HFFc6 (cell line): ENCODE data around the gene KNDC1. TPM values are rescaled to one million over a fixed set of nuclear protein-coding genes. Genes with fewer than 3 reads are reported as not detected.

Experiments used
- DNase-seq: peaks from one replicate; pipeline ENCODE4 v3.0.0-alpha.2; 2018
- H3K27ac Mint-ChIP-seq: 2 replicates; pipeline ENCODE4 v1.8.0; 2020; ENCODE audit warnings: mild to moderate bottlenecking, mixed read lengths
- H3K27me3 Mint-ChIP-seq: 2 replicates; pipeline ENCODE4 v1.8.0; 2021; ENCODE audit warnings: mild to moderate bottlenecking, moderate library complexity, mixed read lengths; ENCODE audit not compliant: insufficient read depth
- H3K36me3 Mint-ChIP-seq: 2 replicates; pipeline ENCODE4 v1.8.0; 2021; ENCODE audit warnings: low read depth, mixed read lengths
- H3K4me1 Mint-ChIP-seq: 2 replicates; pipeline ENCODE4 v1.8.0; 2020; ENCODE audit warnings: low read depth, mixed read lengths
- H3K4me3 Mint-ChIP-seq: 2 replicates; pipeline ENCODE4 v1.8.0; 2020; ENCODE audit warnings: mild to moderate bottlenecking, moderate library complexity, mixed read lengths
- H3K9me3 Mint-ChIP-seq: 2 replicates; pipeline ENCODE4 v1.8.0; 2020; ENCODE audit warnings: mild to moderate bottlenecking, mixed read lengths
- CTCF ChIP-seq: fragments of 200-600 bp; sonication (generic); IDR thresholded peaks from 2 replicates; pipeline ENCODE4 v1.5.0; 2021; ENCODE audit warnings: antibody characterized with exemption, mild to moderate bottlenecking
- microRNA-seq: library from miRNA; unstranded; fragments of <30 nt; microRNA quantifications from one replicate; pipeline ENCODE4, GENCODE V29; 2019
- total RNA-seq, 6 experiments: library from RNA; stranded (reverse); fragmentation: NEBNext Ultra II Directional; extraction: Animal tissue kit (Norgen Biotek cat#: 25700); gene quantifications; 2 replicates in 1 of 6; 3 replicates in 5 of 6; pipeline ENCODE4 v1.2.3, GENCODE V29; 2021

The KNDC1 gene
- total RNA-seq, 6 experiments from 2014 or later = 0.05 to 1.00 (median 0.28) TPM; not detected in 3

GRCh38 chr10:133274751-133275683 is 115.0 kb downstream of the KNDC1 start:
- Mint-ChIP-seq H3K27me3 (no peaks in the 10 kb centered on the region), H3K9me3 (no peaks in the 10 kb centered on the region), H3K27ac (no peak overlapping the region), H3K4me1 (peaks cover 12% of the 10 kb centered on the region), H3K36me3 (no peaks in the 10 kb centered on the region), H3K4me3 (no peak overlapping the region)
- no peak for DNase-seq
- TF ChIP-seq CTCF = no peak

- Mint-ChIP-seq H3K27ac (no peak overlapping the region), H3K4me3 (no peak overlapping the region), H3K27me3 (no peaks in the 10 kb centered on the region), H3K9me3 (no peaks in the 10 kb centered on the region), H3K4me1 (peaks cover 12% of the 10 kb centered on the region), H3K36me3 (no peaks in the 10 kb centered on the region)
- TF ChIP-seq CTCF = no peak
- DNase-seq = no peak
These were observed 115.7 kb downstream of the KNDC1 start for GRCh38 chr10:133275684-133276092.

Small RNA genes within 50 kb of the gene (microRNA-seq; reads per million reads assigned to microRNA genes)
- not detected for gene MIR202

Other genes starting within 250 kb of the KNDC1 start
- gene CFAP46, start 217.6 kb upstream of the KNDC1 start, total RNA-seq = 1 to 10 TPM in 2 of 6 experiments, under 1 TPM in 3, not detected in 1; 0.31 to 1.4 (median 0.32) TPM
- not detected for gene ADGRA1, start 72.3 kb upstream of the KNDC1 start, total RNA-seq
- not detected for gene UTF1, start 70.0 kb downstream of the KNDC1 start, total RNA-seq
- gene VENTX, start 77.6 kb downstream of the KNDC1 start, total RNA-seq = not detected
- 1 to 10 TPM in 5 of 6 experiments, under 1 TPM in 1; 0.99 to 2.9 (median 1.2) TPM for gene ADAM8, start 116.6 kb downstream of the KNDC1 start, total RNA-seq
- gene TUBGCP2, start 148.7 kb downstream of the KNDC1 start, total RNA-seq = 10 to 100 TPM; 72.5 to 80.8 (median 77.7) TPM
- gene ZNF511, start 148.7 kb downstream of the KNDC1 start, total RNA-seq = 10 to 100 TPM; 45.7 to 62.0 (median 52.7) TPM
- under 1 TPM in 1 of 6 experiments, not detected in 5; 0.31 TPM for gene CALY, start 176.7 kb downstream of the KNDC1 start, total RNA-seq
- gene PRAP1, start 187.2 kb downstream of the KNDC1 start, total RNA-seq = not detected
- gene FUOM, start 197.8 kb downstream of the KNDC1 start, total RNA-seq = 1 to 10 TPM in 5 of 6 experiments, under 1 TPM in 1; 0.55 to 8.9 (median 7.8) TPM
- 100 to 1,000 TPM; 105 to 137 (median 114) TPM for gene ECHS1, start 213.1 kb downstream of the KNDC1 start, total RNA-seq
- 1 to 10 TPM; 2.4 to 4.9 (median 3.6) TPM for gene PAOX, start 219.0 kb downstream of the KNDC1 start, total RNA-seq
- gene MTG1, start 233.9 kb downstream of the KNDC1 start, total RNA-seq = 10 to 100 TPM; 23.7 to 33.0 (median 26.6) TPM